BE2C (cell line): Measurements from ENCODE around the gene PTPRN2.

Experiments used
- DNase-seq: peaks from one replicate; pipeline ENCODE4 v3.0.0-alpha.2; 2020
- H3K27me3 ChIP-seq: fragments of 250-450 bp; sonication (Bioruptor Pico); 2 replicates; pipeline ENCODE4 v1.5.1; 2020; ENCODE audit warnings: mild to moderate bottlenecking
- H3K36me3 ChIP-seq: fragments of 250-450 bp; sonication (Bioruptor Pico); 2 replicates; pipeline ENCODE4 v1.5.1; 2020; ENCODE audit warnings: mild to moderate bottlenecking
- H3K4me1 ChIP-seq: fragments of 250-450 bp; sonication (Bioruptor Pico); 2 replicates; pipeline ENCODE4 v1.5.1; 2020
- H3K4me3 ChIP-seq: 2 replicates; pipeline ENCODE4 v1.5.1; 2011; ENCODE audit warnings: low read depth, low read length
- H3K9me3 ChIP-seq: fragments of 250-450 bp; sonication (Bioruptor Pico); 2 replicates; pipeline ENCODE4 v1.5.1; 2020
- CTCF ChIP-seq: IDR thresholded peaks from 2 replicates; pipeline ENCODE4 v1.5.1; 2012; ENCODE audit warnings: mild to moderate bottlenecking, low read depth, low read length

Gene PTPRN2

GRCh38 chr7:157625973-157626742 lies 961.5 kb downstream of the PTPRN2 start:
- H3K4me1 ChIP-seq = no peaks in the 10 kb centered on the region
- H3K9me3 ChIP-seq = no peaks in the 10 kb centered on the region
- no peak overlapping the region for H3K4me3 ChIP-seq
- DNase-seq = no peak
- H3K27me3 ChIP-seq = peaks cover 7% of the 10 kb centered on the region; the same call in 1 of the 2 replicates
- H3K36me3 ChIP-seq = no peaks in the 10 kb centered on the region
- no peak for TF ChIP-seq CTCF

- Histone ChIP-seq H3K4me3 (no peak overlapping the region), H3K27me3 (no peaks in the 10 kb centered on the region), H3K4me1 (no peaks in the 10 kb centered on the region), H3K9me3 (no peaks in the 10 kb centered on the region), H3K36me3 (no peaks in the 10 kb centered on the region)
- no peak for TF ChIP-seq CTCF
- no peak for DNase-seq
Observed at GRCh38 chr7:157623556-157623955, 964.1 kb downstream of the PTPRN2 start.

- no peaks in the 10 kb centered on the region for H3K27me3 ChIP-seq
Observed at GRCh38 chr7:157622408-157623205, 965.0 kb downstream of the PTPRN2 start.

GRCh38 chr7:157622000-157622399 lies 965.6 kb downstream of the PTPRN2 start:
- Histone ChIP-seq H3K36me3 (no peaks in the 10 kb centered on the region), H3K27me3 (no peaks in the 10 kb centered on the region), H3K9me3 (no peaks in the 10 kb centered on the region), H3K4me3 (no peak overlapping the region), H3K4me1 (no peaks in the 10 kb centered on the region)
- no peak for TF ChIP-seq CTCF
- DNase-seq = no peak

More at GRCh38 chr7:157622408-157623205, 965.0 kb downstream of the PTPRN2 start:
- DNase-seq = no peak
- H3K36me3 ChIP-seq = no peaks in the 10 kb centered on the region
- no peaks in the 10 kb centered on the region for H3K4me1 ChIP-seq
- H3K9me3 ChIP-seq = no peaks in the 10 kb centered on the region
- no peak for TF ChIP-seq CTCF
- no peak overlapping the region for H3K4me3 ChIP-seq

GRCh38 chr7:157621131-157621681 lies 966.4 kb downstream of the PTPRN2 start:
- no peaks in the 10 kb centered on the region for H3K4me1 ChIP-seq
- H3K36me3 ChIP-seq = no peaks in the 10 kb centered on the region
- no peak for DNase-seq
- no peak overlapping the region for H3K4me3 ChIP-seq
- H3K27me3 ChIP-seq = no peaks in the 10 kb centered on the region
- no peaks in the 10 kb centered on the region for H3K9me3 ChIP-seq
- no peak for TF ChIP-seq CTCF
